G401.6 (cell line): ENCODE data around the gene CREB3L2.

Experiments
- FAIRE-seq: peaks from 2 replicates; lab custom pipeline; 2012; peaks lifted over from hg19 to GRCh38; lab: Jason Lieb, UNC

Gene CREB3L2

GRCh38 chr7:137898839-137899721 is 102.8 kb downstream of the CREB3L2 start:
- no peak for FAIRE-seq

DNA sequence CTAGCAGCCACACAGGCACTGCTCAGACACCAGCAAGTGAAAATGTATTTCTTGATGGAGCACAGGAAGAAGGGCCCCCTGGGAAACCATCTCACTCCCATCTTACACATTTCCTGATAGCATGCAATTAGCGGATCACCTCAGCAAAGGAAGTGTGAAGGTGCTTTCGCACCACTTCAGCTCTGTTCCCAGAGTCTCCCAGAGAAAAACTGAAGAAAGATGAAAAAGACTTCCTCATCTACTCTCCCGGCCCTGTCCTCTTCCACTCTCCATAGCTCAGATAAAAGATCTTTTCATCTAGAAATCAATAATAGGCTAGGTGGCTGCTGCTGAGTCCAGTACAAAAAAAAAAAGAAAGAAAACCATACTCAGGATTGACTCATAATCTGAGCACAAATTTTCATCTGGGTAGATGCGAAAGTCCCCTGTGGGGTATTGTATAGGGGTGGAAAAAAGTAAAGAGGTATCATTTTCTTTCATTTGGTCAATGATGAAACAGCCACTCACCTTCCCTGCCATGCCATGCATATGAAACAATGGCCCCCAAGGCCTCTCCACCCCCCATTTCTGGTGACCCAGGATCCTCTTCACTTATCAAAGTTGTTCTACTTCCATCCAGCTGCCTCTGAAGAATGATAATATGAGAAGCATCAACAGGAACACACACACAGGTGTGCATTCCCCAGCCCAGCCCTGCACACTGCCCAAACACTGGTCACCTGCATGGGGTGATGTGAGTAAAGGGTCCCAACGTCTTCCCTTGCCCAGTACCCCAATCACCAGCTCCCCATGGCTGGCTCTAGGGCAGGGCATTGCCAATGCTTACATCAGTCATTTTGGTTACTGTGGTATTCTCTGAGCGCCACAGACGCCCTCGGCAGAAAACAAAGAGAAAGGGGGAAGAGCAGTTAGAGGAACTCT is 106.3 kb downstream of the CREB3L2 start:
- FAIRE-seq: no peak

- no peak for FAIRE-seq
These were observed 108.6 kb downstream of the CREB3L2 start for GRCh38 chr7:137893143-137893742.

DNA sequence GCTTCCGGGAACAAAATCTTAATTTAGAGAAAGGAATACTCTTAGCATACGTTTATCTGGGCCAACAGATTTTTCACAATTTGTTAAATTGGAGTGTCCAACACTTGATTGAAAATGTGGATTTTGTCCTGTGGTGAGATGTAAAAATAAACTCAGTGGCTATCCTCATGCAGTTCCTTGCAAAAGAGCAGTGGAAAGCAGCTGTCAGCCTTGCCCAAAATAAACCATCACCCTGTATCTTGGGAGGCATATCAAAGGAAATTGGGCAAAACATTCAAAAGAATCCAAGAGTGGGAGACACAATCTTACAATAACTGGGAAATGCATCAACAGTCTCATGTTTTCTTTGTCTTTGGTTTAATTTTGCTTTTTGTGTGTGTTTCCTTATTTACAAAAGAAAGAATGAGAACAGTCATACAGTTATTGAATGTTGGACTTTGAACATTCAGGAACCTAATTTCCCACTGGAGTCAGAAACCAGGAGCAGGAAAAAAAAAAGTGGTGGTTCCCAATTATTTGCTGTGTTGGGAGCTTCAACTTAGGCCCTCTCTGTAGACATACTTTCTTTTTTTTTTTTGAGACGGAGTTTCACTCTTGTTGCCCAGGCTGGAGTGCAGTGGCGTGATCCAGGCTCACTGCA is 110.8 kb downstream of the CREB3L2 start:
- no peak for FAIRE-seq

DNA sequence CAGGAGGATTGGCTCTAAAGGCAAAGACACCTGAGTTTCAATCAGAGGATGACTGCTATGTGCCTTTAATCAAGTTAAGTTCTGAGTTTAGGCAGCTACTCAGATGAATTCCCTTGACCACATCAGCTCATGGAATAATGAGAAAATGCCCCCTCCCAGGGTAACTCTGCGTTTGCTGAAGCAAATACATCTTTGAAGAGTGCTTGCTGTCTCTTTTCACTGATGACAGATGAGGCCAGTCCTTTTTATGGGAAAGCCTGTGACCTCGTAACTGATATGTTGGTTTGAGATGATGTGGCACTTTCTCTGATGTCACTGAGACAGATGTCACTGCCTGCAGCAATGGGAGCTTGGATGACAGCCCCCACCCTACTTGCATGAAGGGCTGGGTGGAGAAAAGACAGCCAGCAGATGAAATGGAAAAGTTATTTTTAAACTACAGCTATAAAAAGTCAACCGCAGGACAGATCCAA is 111.4 kb downstream of the CREB3L2 start:
- FAIRE-seq: no peak

GRCh38 chr7:137888241-137888640 is 113.6 kb downstream of the CREB3L2 start:
- FAIRE-seq: no peak

GRCh38 chr7:137886746-137887145 is 115.1 kb downstream of the CREB3L2 start:
- no peak for FAIRE-seq

- FAIRE-seq: no peak
These were observed 115.6 kb downstream of the CREB3L2 start for GRCh38 chr7:137886281-137886680.

DNA sequence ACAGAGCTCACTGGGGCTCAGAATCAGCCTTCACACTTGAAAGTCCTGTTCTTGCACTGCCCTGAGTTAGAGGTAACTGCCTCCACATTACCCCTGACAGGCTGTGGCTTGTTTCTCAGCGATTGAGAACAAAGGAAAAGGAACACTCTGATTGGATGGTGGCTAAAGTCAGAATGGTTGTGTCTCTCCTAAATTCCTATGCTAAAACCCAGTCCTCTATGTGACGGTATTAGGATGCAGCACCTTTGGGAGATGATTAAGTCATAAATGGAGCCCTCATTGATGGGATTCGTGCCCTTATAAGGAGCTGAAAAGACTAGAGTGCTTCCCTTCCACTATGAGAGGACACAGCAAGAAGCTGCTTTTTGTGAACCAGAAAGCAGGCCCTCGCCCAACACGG is 116.2 kb downstream of the CREB3L2 start:
- no peak for FAIRE-seq

- FAIRE-seq: no peak
These were observed 119.1 kb downstream of the CREB3L2 start for GRCh38 chr7:137882806-137883205.

DNA sequence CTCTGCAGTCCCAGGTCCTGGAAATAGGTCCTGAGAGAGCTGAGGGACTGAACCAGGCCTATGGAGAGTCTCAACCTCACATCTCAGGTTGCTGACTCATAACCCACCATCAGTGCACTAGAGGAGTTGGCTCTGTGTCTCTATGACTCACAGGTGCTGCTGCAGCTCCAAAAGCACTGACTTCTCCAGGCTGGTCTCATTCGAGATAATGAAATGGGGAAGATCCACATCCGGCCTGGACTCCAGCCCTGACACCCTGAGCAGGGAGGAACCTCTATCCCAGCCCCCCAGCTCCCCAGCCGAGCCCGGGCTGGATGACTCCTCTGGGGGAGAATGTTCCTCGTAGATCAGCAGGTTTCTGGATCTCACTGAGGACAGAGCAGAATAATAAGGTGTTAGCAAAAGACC is 119.6 kb downstream of the CREB3L2 start:
- no peak for FAIRE-seq

DNA sequence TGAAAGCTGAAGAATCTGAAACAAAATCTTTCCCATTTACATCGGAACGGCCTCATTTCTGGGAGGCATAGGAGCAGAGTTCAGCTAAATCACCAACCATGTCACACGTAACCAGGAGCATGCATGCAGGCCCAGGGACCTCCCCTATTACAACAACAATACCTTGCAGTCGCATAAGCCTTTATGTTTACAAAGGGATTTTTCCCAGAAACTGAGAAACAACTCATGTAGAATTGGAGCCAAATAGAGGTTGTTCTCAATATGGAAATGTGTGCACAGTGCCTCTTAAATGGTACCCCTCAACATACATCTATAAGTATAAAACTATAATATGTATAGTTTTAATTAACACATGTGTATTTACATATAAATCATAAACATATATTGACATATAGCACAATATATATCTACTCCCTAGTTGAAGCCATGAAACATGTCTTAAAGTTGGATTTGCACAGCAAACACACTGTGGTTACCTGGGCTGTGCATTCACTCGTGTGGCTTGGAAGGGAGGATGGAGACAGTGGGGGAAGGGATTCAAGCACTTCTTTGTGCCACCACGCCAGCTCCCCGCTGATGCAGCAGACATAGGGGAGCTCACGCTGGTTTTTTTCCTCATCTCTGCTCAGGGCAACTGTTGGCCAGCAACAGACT is 120.2 kb downstream of the CREB3L2 start:
- no peak for FAIRE-seq

DNA sequence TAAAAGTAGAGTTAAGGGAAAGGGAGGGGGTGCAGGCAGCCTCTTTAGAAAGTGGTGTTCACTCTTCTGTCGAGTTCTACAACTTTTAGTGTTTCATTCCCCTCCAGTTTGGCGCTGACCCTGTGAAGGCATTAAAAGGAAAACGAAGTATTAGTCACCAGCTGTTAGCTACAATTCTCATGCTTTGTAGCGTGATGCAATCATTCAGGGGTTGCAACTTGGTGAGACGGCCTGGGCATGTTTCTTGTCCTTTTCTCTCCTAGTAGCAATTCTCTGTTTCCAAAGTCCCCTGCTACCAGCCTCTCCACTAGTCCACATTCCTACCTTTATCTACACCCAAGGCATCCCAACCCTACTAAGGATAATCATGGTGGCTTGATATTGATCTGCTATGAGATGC is 121.5 kb downstream of the CREB3L2 start:
- no peak for FAIRE-seq

GRCh38 chr7:137879357-137880158 is 122.3 kb downstream of the CREB3L2 start:
- no peak for FAIRE-seq

- no peak for FAIRE-seq
These were observed 123.4 kb downstream of the CREB3L2 start for GRCh38 chr7:137878333-137878961.

DNA sequence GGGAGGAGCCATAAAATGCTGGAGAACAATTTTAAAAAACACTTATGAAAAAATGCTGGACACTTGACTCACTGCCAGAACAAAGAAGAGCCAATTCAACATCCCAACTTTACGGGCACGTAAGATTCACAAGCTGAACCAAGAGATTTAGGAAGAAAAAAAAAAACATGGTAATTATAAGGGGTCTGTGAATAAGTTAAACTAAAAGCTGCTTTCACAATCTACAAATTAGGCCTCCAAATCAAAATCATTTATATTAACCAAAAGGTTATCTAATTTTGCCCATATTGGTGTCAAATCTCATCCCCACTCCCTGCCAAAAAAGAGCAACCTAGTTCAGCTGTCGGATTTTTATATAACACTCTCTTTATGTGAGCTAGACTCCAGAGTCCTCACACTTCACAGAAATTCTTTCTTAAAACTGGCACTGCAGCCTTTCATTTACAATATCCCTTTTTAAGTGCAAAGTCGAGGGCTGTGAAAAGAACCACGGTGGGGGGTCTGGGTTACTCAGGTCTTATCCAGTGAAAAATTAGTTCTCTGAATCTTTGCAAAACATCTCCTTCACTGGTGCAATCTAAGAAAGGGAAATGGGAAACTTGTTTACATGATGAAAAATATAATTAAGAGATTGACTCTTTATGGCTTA is 124.7 kb downstream of the CREB3L2 start:
- no peak for FAIRE-seq

- FAIRE-seq: no peak
These were observed 126.1 kb downstream of the CREB3L2 start for GRCh38 chr7:137875746-137876145.

DNA sequence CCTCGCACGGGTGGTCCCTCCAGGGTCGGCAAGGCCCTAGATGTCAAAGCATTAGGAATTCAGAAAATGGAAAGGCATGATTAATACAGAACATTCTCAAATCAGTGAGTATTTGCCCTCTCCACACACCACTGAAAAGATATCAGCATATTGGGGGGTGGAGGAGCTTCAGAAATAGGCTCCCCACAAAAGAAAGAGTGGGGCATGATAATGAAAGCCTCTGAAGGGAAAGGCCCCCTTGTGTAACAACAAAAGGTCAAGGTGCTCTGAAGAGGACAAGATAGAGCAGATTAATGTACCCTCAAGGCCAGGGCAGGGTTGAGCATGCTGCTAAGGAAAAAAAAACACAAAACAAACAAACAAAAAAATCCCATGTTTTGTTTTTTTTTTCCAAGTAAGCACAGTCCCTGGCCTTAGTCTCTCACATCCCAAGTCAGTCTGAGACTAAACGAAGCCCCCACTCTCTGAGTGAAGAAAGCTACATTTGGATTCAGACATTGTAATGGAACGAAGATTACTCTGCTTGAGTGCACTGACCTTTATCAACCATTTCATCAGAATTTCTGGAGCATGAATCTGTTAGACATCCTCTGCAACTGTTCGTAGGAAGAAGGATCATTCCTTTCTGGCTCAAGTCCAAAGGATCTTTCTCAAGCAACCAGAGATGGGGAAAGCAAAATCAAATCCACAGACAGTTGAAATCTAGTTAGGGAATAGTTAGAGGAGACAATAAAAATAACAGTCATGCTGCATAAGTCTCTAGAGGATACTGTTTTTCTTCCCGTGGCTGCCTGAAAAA is 127.7 kb downstream of the CREB3L2 start:
- FAIRE-seq: no peak

DNA sequence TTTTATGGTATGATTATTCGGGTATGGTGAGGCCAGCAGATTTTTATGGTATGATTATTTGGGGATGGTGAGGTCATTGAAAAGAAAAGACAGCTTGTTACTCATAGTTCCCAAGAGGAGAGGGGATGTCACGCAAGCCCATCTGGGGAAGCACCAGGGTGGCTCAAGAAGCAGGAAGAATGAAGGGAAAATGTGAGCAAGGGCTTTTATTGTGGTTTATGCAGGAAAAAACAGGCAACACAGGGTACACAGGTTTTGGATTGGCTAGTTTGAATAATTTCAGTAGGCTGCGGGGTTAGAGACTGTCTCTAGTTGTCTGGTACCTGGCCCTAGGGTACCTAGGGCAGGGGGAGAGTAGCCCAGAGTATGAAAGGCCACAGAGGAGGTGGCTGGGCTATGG is 128.4 kb downstream of the CREB3L2 start:
- no peak for FAIRE-seq
